HCT116 (cell line): Measurements from ENCODE around the gene FLACC1. TPM values are rescaled to one million over a fixed set of nuclear protein-coding genes. Genes with fewer than 3 reads are reported as not detected.

Experiments
- ATAC-seq: fragments of 200-7000 bp; cut with Tn5 transposase; 2 replicates; pipeline ENCODE4 v1.9.1; 2020; ENCODE audit warnings: mild to moderate bottlenecking, moderate library complexity
- BruUV-seq: library from RNA; stranded (reverse); fragments of 400-500 nt; replicated peaks from 2 replicates; lab custom pipeline; 2021; lab: Mats Ljungman, UMichigan
- CTCF ChIA-PET: fragments of 300-600 bp; sonication (Branson Sonifier 250); formaldehyde crosslinking; loops from one replicate; lab custom pipeline; 2021; ENCODE audit warnings: antibody characterized with exemption; lab: Charles Lee
- POLR2A ChIA-PET: fragments of 300-600, 350-600 bp; sonication (Branson Sonifier 250); formaldehyde crosslinking; loops from one replicate; lab custom pipeline; 2021; ENCODE audit warnings: antibody characterized with exemption; lab: Charles Lee
- RAD21 ChIA-PET, 2 experiments: fragments of 300-600 bp; sonication (Branson Sonifier 250); formaldehyde crosslinking; loops; one replicate each; lab custom pipeline; 2023; ENCODE audit warnings: low total read pairs in 2 of 2; ENCODE audit not compliant: uncharacterized antibody in 2 of 2, unreplicated experiment in 2 of 2, low non-redundant PET in 1 of 2; lab: Charles Lee
- DNase-seq: peaks from one replicate; pipeline ENCODE4 v3.0.0-alpha.2; 2010; ENCODE audit warnings: low read depth, low spot score
- H2AFZ ChIP-seq: fragments of 200-600 bp; shearing (Covaris generic), sonication (generic); 2 replicates; pipeline ENCODE4 v1.6.1; 2017; ENCODE audit warnings: low read depth, mixed run types, mixed read lengths, antibody characterized with exemption, low read length; ENCODE audit not compliant: poor library complexity, severe bottlenecking
- H3K27ac ChIP-seq: 2 replicates; pipeline ENCODE4 v1.5.1; 2012; ENCODE audit warnings: low read depth, low read length
- H3K27me3 ChIP-seq: fragments of 200-600 bp; sonication (generic); 2 replicates; pipeline ENCODE4 v1.6.1; 2016; ENCODE audit warnings: mixed run types, low read length, mixed read lengths; ENCODE audit not compliant: insufficient read depth
- H3K36me3 ChIP-seq, 2 experiments: fragments of 200-500 bp in 1 of 2; fragments of 200-600 bp in 1 of 2; sonication (Bioruptor generic) in 1 of 2; sonication (generic) in 1 of 2; 2 replicates each; pipeline versions ENCODE4 v1.5.1 to v1.6.1; 2014 to 2016; ENCODE audit warnings: low read length in 2 of 2, inconsistent platforms in 1 of 2, mixed read lengths in 1 of 2, mixed run types in 1 of 2; ENCODE audit not compliant: insufficient read depth in 2 of 2, control insufficient read depth in 1 of 2
- H3K4me1 ChIP-seq, 2 experiments: fragments of 200-600 bp in 1 of 2; sonication (generic) in 1 of 2; 2 replicates each; pipeline versions ENCODE4 v1.5.1 to v1.6.1; 2012 to 2017; ENCODE audit warnings: low read length in 2 of 2, inconsistent platforms in 1 of 2, mild to moderate bottlenecking in 1 of 2, mixed read lengths in 1 of 2, mixed run types in 1 of 2, moderate library complexity in 1 of 2; ENCODE audit not compliant: insufficient read depth in 2 of 2, control insufficient read depth in 1 of 2
- H3K4me2 ChIP-seq: fragments of 200-600 bp; sonication (generic); 2 replicates; pipeline ENCODE4 v1.6.1; 2017; ENCODE audit warnings: mixed run types, low read length, mixed read lengths
- H3K4me3 ChIP-seq, 2 experiments: fragments of 200-600 bp in 1 of 2; sonication (generic) in 1 of 2; replicated peaks in 1 of 2; 2 replicates each; pipeline ENCODE4 v1.5.1; 2011 to 2016; ENCODE audit warnings: low read length in 2 of 2, control low read depth in 1 of 2, low read depth in 1 of 2, mild to moderate bottlenecking in 1 of 2, mixed read lengths in 1 of 2, mixed run types in 1 of 2
- H3K79me2 ChIP-seq: fragments of 200-600 bp; sonication (generic); 2 replicates; pipeline ENCODE4 v1.6.1; 2017; ENCODE audit warnings: mild to moderate bottlenecking, mixed run types, low read length, moderate library complexity, mixed read lengths; ENCODE audit not compliant: insufficient read depth
- H3K9ac ChIP-seq: fragments of 200-600 bp; sonication (generic); 2 replicates; pipeline ENCODE4 v1.6.1; 2016; ENCODE audit warnings: low read length, mixed read lengths
- H3K9me2 ChIP-seq: fragments of 200-600 bp; sonication (generic), shearing (Covaris generic); 2 replicates; pipeline ENCODE4 v1.6.1; 2017; ENCODE audit warnings: mixed run types, mild to moderate bottlenecking, moderate library complexity; ENCODE audit not compliant: insufficient read depth
- H3K9me3 ChIP-seq, 2 experiments: fragments of 200-500 bp in 1 of 2; fragments of 200-600 bp in 1 of 2; sonication (Bioruptor generic) in 1 of 2; sonication (generic) in 1 of 2; 2 replicates each; pipeline ENCODE4 v1.6.1; 2014 to 2017; ENCODE audit warnings: low read length in 2 of 2, mixed read lengths in 2 of 2, inconsistent platforms in 1 of 2, low read depth in 1 of 2, mild to moderate bottlenecking in 1 of 2, mixed run types in 1 of 2, moderate library complexity in 1 of 2; ENCODE audit not compliant: control insufficient read depth in 1 of 2, insufficient read depth in 1 of 2
- H4K20me1 ChIP-seq: fragments of 200-600 bp; sonication (generic), shearing (Covaris generic); 2 replicates; pipeline ENCODE4 v1.6.1; 2017; ENCODE audit warnings: mixed run types, mild to moderate bottlenecking, moderate library complexity; ENCODE audit not compliant: insufficient read depth
- ATF3 ChIP-seq: IDR thresholded peaks from 2 replicates; pipeline ENCODE4 v1.6.1; 2012
- CBX3 ChIP-seq: IDR thresholded peaks from 2 replicates; pipeline ENCODE4 v1.6.1; 2012; ENCODE audit warnings: low read depth
- CEBPB ChIP-seq: IDR thresholded peaks from 2 replicates; pipeline ENCODE4 v1.6.1; 2012; ENCODE audit warnings: low read depth
- CTCF ChIP-seq, 3 experiments: fragments of 200-600 bp in 1 of 3; sonication (generic) in 1 of 3; IDR thresholded peaks in 2 of 3; conservative IDR thresholded peaks in 1 of 3; 2 replicates each; pipeline ENCODE4 v1.5.1; 2012 to 2017; ENCODE audit warnings: low read depth in 2 of 3, low read length in 2 of 3, antibody characterized with exemption in 1 of 3, borderline replicate concordance in 1 of 3, control low read depth in 1 of 3, mild to moderate bottlenecking in 1 of 3, mixed read lengths in 1 of 3, mixed run types in 1 of 3, moderate library complexity in 1 of 3; ENCODE audit not compliant: insufficient read depth in 1 of 3
- EGR1 ChIP-seq: IDR thresholded peaks from 2 replicates; pipeline ENCODE4 v1.6.1; 2012; ENCODE audit warnings: low read depth
- RAD21 ChIP-seq: IDR thresholded peaks from 2 replicates; pipeline ENCODE4 v1.6.1; 2012; ENCODE audit warnings: low read depth, mild to moderate bottlenecking
- SRF ChIP-seq: IDR thresholded peaks from 2 replicates; pipeline ENCODE4 v1.6.1; 2012; ENCODE audit warnings: low read depth
- ZBTB33 ChIP-seq: IDR thresholded peaks from 2 replicates; pipeline ENCODE4 v1.6.1; 2011; ENCODE audit warnings: mild to moderate bottlenecking, low read length, moderate library complexity; ENCODE audit not compliant: insufficient replicate concordance; ENCODE audit errors: extremely low read depth
- ZFX ChIP-seq: fragments of 450-650 bp; IDR thresholded peaks from 2 replicates; pipeline ENCODE4 v1.6.1; 2017
- intact Hi-C: fragments of 100-400 bp; cut with micrococcal nuclease; formaldehyde crosslinking; loops from 2 replicates; pipeline ENCODE4 v1.10.0; 2022
- total RNA-seq: library from RNA; stranded (reverse); gene quantifications from one replicate; pipeline ENCODE4 v1.2.1, GENCODE V29; 2021; ENCODE audit not compliant: unreplicated experiment

FLACC1 gene
- total RNA-seq, 1 experiment from 2014 or later: 0.74 TPM

- ATAC-seq: peak; percentile 92
- Histone ChIP-seq H3K79me2 (no peaks in the 10 kb centered on the region), H3K4me1 (no peaks in the 10 kb centered on the region; a peak in 2 of 4 replicates), H3K9ac (no peak overlapping the region), H3K36me3 (no peaks in the 10 kb centered on the region), H2AFZ (no peak overlapping the region), H3K9me3 (no peaks in the 10 kb centered on the region), H3K27ac (no peak overlapping the region), H3K4me3 (no peak overlapping the region), H4K20me1 (no peaks in the 10 kb centered on the region), H3K9me2 (no peaks in the 10 kb centered on the region), H3K4me2 (no peak overlapping the region), H3K27me3 (no peaks in the 10 kb centered on the region)
- TF ChIP-seq ZBTB33 (no peak), CEBPB (no peak), CTCF (IDR thresholded peaks at IDR 0.05 in 2 of 3, conservative IDR thresholded peaks at IDR 0.05 in 1 of 3; ENCODE audit: borderline replicate concordance in 1 of 3, insufficient read depth in 1 of 3, low read depth in 2 of 3, low read length in 2 of 3) (peak; percentile 45 to 80 (median 47); a peak in 5 of 6 replicates), EGR1 (no peak), ATF3 (no peak), CBX3 (no peak), SRF (no peak), ZFX (no peak), RAD21 (peak; percentile 63)
- ChIA-PET CTCF (no interaction called here), RAD21 (no interaction called here), POLR2A (no interaction called here)
- no TSS peak for BruUV-seq
- DNase-seq: no peak
- intact Hi-C loops: no loop called here
Observed at GRCh38 chr2:201344663-201345366, 12.3 kb downstream of the FLACC1 start.
